Measurements from ENCODE around the gene CIB2. TPM values are rescaled to one million over a fixed set of nuclear protein-coding genes. Genes with fewer than 3 reads are reported as not detected.

The CIB2 gene
- total RNA-seq, 4 donors from 2014 or later: 8.4 to 19.5 (median 9.5) TPM

DNA sequence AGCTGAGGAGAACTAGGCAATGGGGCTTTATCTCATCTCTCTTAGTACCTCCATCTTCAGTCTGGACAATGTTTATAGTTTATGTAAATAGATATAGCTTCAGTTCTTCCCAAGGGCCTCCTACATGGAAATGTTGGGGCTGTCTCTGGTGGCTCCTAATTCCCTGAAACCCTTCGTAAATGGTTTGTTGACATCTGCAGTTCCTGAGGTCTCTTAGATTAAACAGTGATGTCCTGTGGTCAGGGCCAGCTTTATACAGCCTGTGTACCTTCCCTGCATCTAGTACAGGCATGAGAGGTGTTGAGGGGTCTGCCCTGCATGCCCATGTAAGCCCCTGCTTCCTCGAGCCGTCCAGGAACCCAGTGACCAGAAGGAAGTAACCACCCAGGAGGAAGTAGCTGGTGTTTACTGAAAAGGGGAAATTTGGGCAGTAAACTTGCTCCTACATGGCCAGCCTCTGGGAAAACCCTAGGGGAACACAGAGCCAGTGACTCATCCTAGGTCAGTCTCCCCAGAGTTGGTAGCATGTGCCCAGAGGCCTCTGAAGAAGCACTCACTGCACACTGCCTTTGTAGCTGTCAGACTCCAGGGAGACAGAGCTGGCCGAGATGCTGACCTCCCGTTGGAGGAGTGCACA is 49.0 kb downstream of the CIB2 start:
- H3K36me3 ChIP-seq: no peaks in the 10 kb centered on the region
- 58% methylated on average over 5 of the region's 5 CpGs; no CpG with 5 or more reads in 1 of the 2 donors for WGBS, 2 donors (ENCODE audit: low coverage in 1 of 2)
- no peaks in the 10 kb centered on the region for H3K27me3 ChIP-seq
- TF ChIP-seq POLR2A (IDR thresholded peaks at IDR 0.05) (no peak), POLR2AphosphoS5 (IDR thresholded peaks at IDR 0.05) (no peak), EP300 (IDR thresholded peaks at IDR 0.05; ENCODE audit: low read depth) (no peak)
- TF ChIP-seq, protein P1, sequence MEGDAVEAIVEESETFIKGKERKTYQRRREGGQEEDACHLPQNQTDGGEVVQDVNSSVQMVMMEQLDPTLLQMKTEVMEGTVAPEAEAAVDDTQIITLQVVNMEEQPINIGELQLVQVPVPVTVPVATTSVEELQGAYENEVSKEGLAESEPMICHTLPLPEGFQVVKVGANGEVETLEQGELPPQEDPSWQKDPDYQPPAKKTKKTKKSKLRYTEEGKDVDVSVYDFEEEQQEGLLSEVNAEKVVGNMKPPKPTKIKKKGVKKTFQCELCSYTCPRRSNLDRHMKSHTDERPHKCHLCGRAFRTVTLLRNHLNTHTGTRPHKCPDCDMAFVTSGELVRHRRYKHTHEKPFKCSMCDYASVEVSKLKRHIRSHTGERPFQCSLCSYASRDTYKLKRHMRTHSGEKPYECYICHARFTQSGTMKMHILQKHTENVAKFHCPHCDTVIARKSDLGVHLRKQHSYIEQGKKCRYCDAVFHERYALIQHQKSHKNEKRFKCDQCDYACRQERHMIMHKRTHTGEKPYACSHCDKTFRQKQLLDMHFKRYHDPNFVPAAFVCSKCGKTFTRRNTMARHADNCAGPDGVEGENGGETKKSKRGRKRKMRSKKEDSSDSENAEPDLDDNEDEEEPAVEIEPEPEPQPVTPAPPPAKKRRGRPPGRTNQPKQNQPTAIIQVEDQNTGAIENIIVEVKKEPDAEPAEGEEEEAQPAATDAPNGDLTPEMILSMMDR (IDR thresholded peaks at IDR 0.05): no peak
- H3K9me3 ChIP-seq: no peaks in the 10 kb centered on the region
- no peak overlapping the region for H3K4me3 ChIP-seq
- H3K4me1 ChIP-seq: peaks cover 12 to 43% (median 28%) of the 10 kb centered on the region in 4 donors
- in situ Hi-C loops (cut with MboI; ENCODE audit: low pct_ligation_motif_present in 1 of 4, low pct_unique_long_range_greater_than_20kb in 1 of 4, low sequenced_read_pairs in 3 of 4) (no loop called here), intact Hi-C loops (cut with DNase I; ENCODE audit: low total_unique reads) (no loop called here)
- peak overlapping the region; percentile 47 to 67 (median 50) for H3K27ac ChIP-seq
- peak; percentile 33 for DNase-seq

DNA sequence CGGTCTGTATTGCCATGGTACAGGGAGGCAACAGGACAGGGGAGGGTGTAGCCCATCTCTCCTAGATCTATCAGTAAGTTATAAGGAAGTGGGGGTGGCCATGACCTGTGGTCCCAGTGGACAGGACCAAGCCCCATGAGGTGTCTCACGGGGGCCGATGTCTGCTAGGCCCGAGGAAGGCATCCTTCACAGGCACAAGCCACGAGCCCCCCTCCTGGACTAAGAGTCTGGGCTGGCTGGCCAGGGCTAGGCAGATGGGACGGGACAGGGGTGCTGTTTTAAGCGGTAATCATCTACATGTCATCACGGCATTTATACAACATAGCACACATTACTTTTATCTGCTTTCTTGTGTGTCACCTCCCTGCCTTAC is 51.2 kb downstream of the CIB2 start:
- no peak for TF ChIP-seq POLR2A (IDR thresholded peaks at IDR 0.05)
- TF ChIP-seq POLR2AphosphoS5 (IDR thresholded peaks at IDR 0.05): no peak
- TF ChIP-seq, protein P1 (IDR thresholded peaks at IDR 0.05): no peak
- TF ChIP-seq EP300 (IDR thresholded peaks at IDR 0.05; ENCODE audit: low read depth): no peak
- Histone ChIP-seq H3K36me3 (no peaks in the 10 kb centered on the region), H3K27me3 (no peaks in the 10 kb centered on the region), H3K4me1 (peaks cover 12 to 59% (median 40%) of the 10 kb centered on the region in 4 donors), H3K27ac (peak overlapping the region in 1 of 4 donors; percentile 98), H3K9me3 (no peaks in the 10 kb centered on the region), H3K4me3 (no peak overlapping the region)
- peak; percentile 10 for DNase-seq
- WGBS, 2 donors (ENCODE audit: low coverage in 1 of 2): 89% methylated on average over 8 of the region's 8 CpGs; no CpG with 5 or more reads in 1 of the 2 donors
- intact Hi-C loops (cut with DNase I; ENCODE audit: low total_unique reads): no loop called here
- in situ Hi-C loops (cut with MboI; ENCODE audit: low pct_ligation_motif_present in 1 of 4, low pct_unique_long_range_greater_than_20kb in 1 of 4, low sequenced_read_pairs in 3 of 4): no loop called here

DNA sequence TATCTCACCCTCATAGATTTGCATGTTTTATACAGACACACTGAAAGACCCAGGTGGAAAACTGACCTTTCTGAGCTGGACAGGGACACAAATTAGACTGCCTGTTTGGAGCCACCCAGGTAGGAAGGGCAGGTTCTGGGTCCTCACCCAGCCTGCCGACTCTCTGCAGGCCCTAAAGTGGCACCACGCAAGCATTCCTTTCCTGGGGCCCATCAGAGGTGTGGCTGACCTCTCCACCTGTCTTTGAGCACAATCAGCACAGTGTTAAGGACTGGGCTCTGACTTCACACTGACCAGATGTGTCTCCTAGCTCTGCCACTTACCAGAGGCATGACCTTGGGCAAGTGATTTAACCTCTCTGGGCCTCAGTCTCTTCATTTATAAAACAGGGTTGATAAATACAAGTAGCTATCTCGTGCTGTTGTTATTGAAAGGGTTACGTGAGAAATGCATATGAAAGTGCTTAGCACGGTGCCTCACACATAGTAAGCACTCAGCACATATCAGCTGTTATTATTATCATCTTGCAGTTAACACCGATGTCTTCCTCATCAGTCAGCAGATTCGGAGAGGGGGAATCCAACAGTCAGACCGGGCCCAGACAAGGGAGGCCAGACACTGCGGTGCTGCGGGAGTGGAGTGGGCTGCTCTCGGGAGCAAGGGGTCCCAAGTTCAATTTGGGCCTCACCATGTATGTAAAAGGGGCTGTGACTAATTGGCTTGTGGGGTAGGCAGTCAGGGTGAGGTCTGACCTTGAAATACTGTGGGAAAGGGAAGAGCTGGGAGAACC is 51.8 kb downstream of the CIB2 start:
- Histone ChIP-seq H3K4me1 (peaks cover 12 to 60% (median 40%) of the 10 kb centered on the region in 4 donors), H3K9me3 (no peaks in the 10 kb centered on the region), H3K27ac (peak overlapping the region in 3 of 4 donors; percentile 2 to 98 (median 7)), H3K4me3 (no peak overlapping the region), H3K27me3 (no peaks in the 10 kb centered on the region), H3K36me3 (no peaks in the 10 kb centered on the region)
- 89% methylated on average over 11 of the region's 11 CpGs; no CpG with 5 or more reads in 1 of the 2 donors for WGBS, 2 donors (ENCODE audit: low coverage in 1 of 2)
- intact Hi-C loops (cut with DNase I; ENCODE audit: low total_unique reads): no loop called here
- peak; percentile 7 for DNase-seq
- in situ Hi-C loops (cut with MboI; ENCODE audit: low pct_ligation_motif_present in 1 of 4, low pct_unique_long_range_greater_than_20kb in 1 of 4, low sequenced_read_pairs in 3 of 4): no loop called here
- TF ChIP-seq EP300 (IDR thresholded peaks at IDR 0.05; ENCODE audit: low read depth): no peak
- no peak for TF ChIP-seq POLR2A (IDR thresholded peaks at IDR 0.05)
- TF ChIP-seq POLR2AphosphoS5 (IDR thresholded peaks at IDR 0.05): no peak
- TF ChIP-seq, protein P1 (IDR thresholded peaks at IDR 0.05): no peak

DNA sequence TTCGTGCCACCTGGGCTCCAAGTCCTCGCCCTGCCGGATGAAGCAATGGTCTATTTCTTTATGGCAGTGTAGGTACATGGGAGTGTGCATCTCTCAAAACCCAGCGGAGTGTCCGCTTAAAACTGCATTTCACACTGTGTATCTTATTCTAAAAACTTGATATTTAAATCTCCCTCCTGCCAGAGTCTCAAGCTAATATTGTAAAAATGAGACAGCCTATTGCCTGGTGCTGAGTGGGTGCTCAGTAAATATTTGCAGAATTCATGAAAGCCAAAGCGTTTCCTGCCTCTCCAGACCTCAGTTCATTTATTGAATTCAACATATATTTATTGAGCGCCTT is 53.4 kb downstream of the CIB2 start:
- intact Hi-C loops (cut with DNase I; ENCODE audit: low total_unique reads): no loop called here
- Histone ChIP-seq H3K27me3 (no peaks in the 10 kb centered on the region), H3K27ac (peak overlapping the region; percentile 95 to 99 (median 98)), H3K4me1 (peaks cover 20 to 60% (median 38%) of the 10 kb centered on the region in 4 donors), H3K4me3 (peak overlapping the region; percentile 59 to 96 (median 83)), H3K36me3 (no peaks in the 10 kb centered on the region), H3K9me3 (no peaks in the 10 kb centered on the region)
- WGBS, 2 donors (ENCODE audit: low coverage in 1 of 2): 20 to 33% methylated on average over 1 to 4 of the region's 7 CpGs
- no peak for TF ChIP-seq POLR2AphosphoS5 (IDR thresholded peaks at IDR 0.05)
- TF ChIP-seq, protein P1 (IDR thresholded peaks at IDR 0.05): no peak
- no peak for TF ChIP-seq EP300 (IDR thresholded peaks at IDR 0.05; ENCODE audit: low read depth)
- in situ Hi-C loops (cut with MboI; ENCODE audit: low pct_ligation_motif_present in 1 of 4, low pct_unique_long_range_greater_than_20kb in 1 of 4, low sequenced_read_pairs in 3 of 4): no loop called here
- peak; percentile 6 for DNase-seq

Data from transverse colon (tissue), 4 donors.